ENCODE results near the gene CEL.

Gene CEL

DNA sequence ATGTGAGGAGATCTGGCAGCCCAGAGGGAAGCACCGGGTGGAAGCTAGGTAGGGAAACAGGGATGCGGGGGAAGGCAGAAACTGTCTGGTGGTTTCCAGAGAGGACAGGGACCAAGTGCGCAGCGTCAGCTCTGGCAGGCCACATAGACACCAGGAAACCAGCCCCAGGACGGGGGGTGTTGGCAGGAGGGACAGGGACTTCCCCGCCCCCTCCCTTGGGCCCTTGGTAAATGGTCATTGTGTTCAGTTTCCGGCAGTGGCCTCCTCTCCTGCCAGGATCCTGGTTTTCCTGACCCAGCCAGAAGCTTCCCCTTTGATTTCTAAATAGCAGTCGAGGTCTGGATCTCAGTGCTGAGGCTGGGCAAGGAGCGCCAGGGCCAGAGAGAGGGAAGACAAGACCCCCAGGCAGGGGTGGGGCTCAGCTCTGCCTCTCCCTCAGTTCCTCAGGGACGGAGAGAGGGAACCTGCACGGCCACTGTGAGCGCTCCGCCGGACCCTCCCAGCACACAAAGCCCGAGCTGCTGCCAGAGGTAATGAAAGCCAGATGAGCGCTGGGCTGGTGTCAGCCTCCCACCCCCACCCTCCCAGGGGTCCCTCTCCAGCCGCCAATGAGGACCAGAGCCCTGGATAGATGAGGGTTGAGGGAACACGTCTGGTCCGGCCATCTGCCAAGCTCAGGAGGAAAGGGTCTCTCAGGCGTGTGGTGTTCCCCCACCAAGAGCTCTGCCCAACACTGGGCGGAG, 57.5 kb downstream of the CEL start:
- no peak for DNase-seq

DNA sequence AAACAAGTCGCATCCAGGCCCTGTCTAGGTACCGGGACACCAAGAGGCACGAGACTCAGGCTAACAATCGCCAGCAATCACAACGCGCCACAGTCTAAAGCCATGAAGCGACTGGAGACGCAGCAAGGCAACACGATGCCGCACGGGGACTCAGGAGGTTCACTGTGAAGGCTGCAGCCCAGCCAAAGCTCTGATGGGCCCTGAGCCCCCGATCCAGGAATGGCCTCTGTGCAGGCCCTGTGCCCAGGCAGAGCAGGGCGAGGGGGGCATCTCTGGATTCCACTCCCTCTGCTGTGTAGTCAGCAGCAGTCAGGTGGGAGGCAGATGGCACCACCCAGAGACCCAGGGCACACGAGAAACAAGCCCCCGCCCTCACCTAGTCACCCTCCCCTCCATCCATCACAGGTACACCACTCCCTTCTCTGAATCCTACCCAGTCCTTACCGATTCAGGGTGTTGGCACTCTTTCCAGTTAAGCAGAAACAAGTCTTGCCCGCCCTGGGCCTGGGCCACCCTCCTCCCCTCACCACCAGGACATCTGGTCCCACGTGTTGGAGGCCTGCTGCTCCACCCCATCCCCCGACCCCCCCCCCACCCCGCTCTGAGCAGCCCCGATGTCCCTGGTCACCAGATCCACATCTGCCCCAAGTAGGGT, 58.2 kb downstream of the CEL start:
- DNase-seq = no peak

DNA sequence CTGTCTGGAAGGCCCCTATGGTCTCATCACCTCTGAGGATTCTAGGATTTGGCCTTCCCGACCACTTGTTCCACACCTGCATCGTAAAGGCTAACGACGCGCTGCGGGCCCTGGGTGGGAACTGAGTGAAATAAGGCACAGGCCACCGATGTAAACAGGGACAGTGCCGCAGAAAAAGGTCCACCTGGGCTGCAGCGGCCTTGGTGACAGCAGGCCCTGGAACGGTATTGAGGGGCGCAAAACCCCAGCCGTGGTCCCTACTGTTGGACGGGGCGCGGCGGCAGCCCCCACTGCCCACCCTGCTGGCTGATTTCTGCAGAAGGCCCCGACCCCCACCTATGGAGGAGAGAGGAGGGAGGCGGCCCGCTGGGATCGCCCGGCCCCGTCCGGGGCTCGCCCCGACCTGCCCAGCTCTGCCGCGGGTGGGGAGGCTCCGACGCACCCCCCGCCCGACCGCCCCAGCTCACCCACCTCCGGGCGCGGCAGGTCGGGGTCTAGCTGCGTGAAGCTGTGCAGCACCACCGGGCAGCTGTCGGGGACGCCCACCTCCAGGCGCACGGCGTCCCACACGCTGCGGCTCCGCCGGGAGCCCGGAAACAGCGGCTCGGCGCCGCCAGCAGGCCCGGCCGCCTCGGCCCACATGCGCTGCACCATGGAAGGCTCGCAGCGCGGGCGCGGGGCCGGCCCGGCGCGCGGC, 58.9 kb downstream of the CEL start:
- peak; percentile 34 for DNase-seq

Data from activated gamma-delta T cell treated with Interleukin-2 at 50 U/mL for 16 hours (primary cell).